ENCODE measurements around the gene GARIN5A. TPM values are rescaled to one million over a fixed set of nuclear protein-coding genes. Genes with fewer than 3 reads are reported as not detected.
"Not testable (repeated sequence)": the region's sequence is repeated elsewhere in the genome, so short reads cannot be mapped to it uniquely, and the experiment has no call there.

The GARIN5A gene
- total RNA-seq, 2 experiments from 2014 or later: 0.33 TPM; not detected in 1

- Mint-ChIP-seq H3K4me3 (peak overlapping the region; percentile 98), H3K9me3 (no peaks in the 10 kb centered on the region), H3K36me3 (ENCODE audit: low read depth) (peaks cover 30% of the 10 kb centered on the region), H3K4me1 (peaks cover 23% of the 10 kb centered on the region), H3K27me3 (no peaks in the 10 kb centered on the region), H3K27ac (peak overlapping the region; percentile 89)
- ChIA-PET CTCF (interaction anchor here (1.7 kb wide), 1 partner anchor 121 kb away, joined by 7 read pairs; no protein-coding TSS in a partner anchor), POLR2A (interaction anchor here (1.2 to 2.3 kb wide), 2 partner anchors 33 kb away, joined by 4 to 9 read pairs; partner anchors contain the start of gene JOSD2)
- no peak for DNase-seq
Measured at GRCh38 chr19:50477751-50478515, 1.3 kb upstream of the GARIN5A start.

DNA sequence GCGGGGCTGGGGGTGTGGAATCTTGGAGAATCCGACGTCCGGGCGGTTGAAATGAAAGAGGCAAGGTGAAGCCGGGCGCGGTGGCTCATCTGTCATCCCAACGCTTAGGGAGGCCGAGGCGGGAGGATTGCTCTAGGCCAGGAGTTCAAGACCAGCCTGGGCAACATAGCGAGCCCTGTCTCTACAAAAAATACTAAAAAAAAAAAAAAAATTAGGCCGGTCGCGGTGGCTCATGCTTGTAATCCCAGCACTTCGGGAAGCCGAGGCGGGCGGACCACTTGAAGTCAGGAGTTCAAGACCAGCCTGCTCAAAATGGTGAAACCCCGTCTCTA lies 225 bp upstream of the GARIN5A start:
- Mint-ChIP-seq H3K9me3 (no peaks in the 10 kb centered on the region), H3K36me3 (ENCODE audit: low read depth) (peaks cover 30% of the 10 kb centered on the region), H3K4me1 (peaks cover 23% of the 10 kb centered on the region), H3K4me3 (peak overlapping the region; percentile 98), H3K27ac (peak overlapping the region; percentile 89), H3K27me3 (no peaks in the 10 kb centered on the region)
- CTCF ChIA-PET: no interaction called here
- DNase-seq: no peak
- POLR2A ChIA-PET: interaction anchor here (1.2 kb wide), 1 partner anchor 34 kb away, joined by 4 read pairs; the partner anchor contains the start of gene JOSD2

DNA sequence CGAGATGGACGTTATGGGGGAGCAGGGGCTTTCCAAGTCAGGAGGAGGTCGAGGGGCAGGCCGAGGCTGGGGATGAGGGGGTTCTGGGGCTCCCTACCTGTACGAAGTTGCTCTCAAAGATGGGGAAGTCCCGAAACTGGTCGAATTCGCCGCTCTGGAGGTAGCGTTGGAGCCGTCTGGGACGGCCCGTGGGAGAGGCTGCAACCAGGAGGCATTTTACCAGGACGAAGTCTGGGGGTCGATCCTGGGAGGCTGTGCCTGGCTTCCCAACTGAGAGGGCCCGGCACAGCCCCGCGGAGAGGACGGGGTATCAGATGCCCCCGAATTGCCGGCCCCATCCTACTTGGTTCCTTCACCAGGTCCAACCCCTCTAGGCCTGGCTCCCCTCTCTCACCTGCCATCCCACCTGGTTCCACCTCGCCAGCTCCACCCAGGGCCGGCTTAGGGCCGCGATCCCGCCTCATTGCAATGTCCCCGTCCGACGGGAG lies 868 bp downstream of the GARIN5A start:
- Mint-ChIP-seq H3K4me1 (peaks cover 23% of the 10 kb centered on the region), H3K4me3 (peak overlapping the region; percentile 98), H3K27ac (peak overlapping the region; percentile 89), H3K9me3 (no peaks in the 10 kb centered on the region), H3K27me3 (no peaks in the 10 kb centered on the region), H3K36me3 (ENCODE audit: low read depth) (peaks cover 23% of the 10 kb centered on the region)
- POLR2A ChIA-PET: interaction anchor here (0.6 to 1.1 kb wide), 2 partner anchors 11 to 36 kb away, joined by 3 read pairs; partner anchors contain the start of gene JOSD2
- no peak for DNase-seq
- CTCF ChIA-PET: no interaction called here

DNA sequence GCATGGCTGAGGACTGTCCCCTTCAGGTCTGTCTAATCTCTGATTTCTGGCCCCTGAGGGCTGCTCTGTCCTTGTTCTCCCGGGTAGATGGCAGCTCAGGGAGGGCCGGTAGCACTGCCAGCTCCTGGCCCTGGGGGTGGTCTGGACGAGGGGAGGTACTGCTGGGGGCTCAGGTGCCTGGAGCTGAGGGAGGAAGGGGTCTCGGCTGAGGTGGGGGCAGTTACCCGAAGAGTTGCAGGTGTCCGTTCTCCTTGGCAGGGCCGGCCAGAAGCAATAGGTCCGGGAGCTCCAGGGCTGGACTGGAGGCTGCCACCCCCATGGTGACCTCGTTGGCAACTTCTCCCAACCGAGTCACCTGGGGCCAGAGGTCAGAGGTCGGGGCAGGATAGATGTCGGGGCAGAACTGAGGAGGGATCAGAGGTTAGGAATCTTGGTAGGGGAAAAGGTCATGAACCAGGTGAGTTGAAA lies 1.5 kb downstream of the GARIN5A start:
- Mint-ChIP-seq H3K27me3 (no peaks in the 10 kb centered on the region), H3K9me3 (no peaks in the 10 kb centered on the region), H3K36me3 (ENCODE audit: low read depth) (peaks cover 21% of the 10 kb centered on the region), H3K4me1 (peaks cover 23% of the 10 kb centered on the region), H3K27ac (no peak overlapping the region), H3K4me3 (peak overlapping the region; percentile 63)
- ChIA-PET POLR2A (interaction anchor here (0.6 to 1.1 kb wide), 2 partner anchors 12 to 37 kb away, joined by 3 read pairs; partner anchors contain the start of gene JOSD2), CTCF (interaction anchor here (2.1 kb wide), 1 partner anchor 14 kb away, joined by 8 read pairs; no protein-coding TSS in a partner anchor)
- no peak for DNase-seq

DNA sequence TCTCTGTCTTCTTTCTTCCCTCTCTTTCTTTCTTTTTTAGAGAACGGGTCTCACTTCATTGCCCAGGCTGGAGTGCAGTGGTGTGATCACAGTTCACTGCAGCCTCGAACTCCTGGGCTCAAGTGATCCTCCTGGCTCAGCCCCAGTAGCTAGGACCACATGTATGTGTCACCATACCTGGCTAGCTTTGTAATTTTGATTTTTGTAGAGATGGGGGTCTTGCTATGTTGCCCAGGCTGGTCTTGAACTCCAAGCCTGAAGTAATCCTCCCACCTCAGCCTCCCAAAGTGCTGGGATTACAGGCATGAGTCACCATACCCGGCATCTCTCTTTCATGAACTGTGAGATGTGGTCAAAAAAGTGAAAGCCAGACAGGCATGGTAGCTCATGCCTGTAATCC lies 3.3 kb downstream of the GARIN5A start:
- CTCF ChIA-PET: interaction anchor here (0.6 to 2.1 kb wide), 4 partner anchors 12 to 104 kb away, joined by 3 to 8 read pairs (median 4); no protein-coding TSS in a partner anchor
- not testable (repeated sequence) for H3K27me3 Mint-ChIP-seq, H3K9me3 Mint-ChIP-seq, H3K27ac Mint-ChIP-seq, DNase-seq, H3K4me3 Mint-ChIP-seq
- H3K36me3 Mint-ChIP-seq (ENCODE audit: low read depth): peaks cover 13% of the 10 kb centered on the region
- peaks cover 19% of the 10 kb centered on the region for H3K4me1 Mint-ChIP-seq
- POLR2A ChIA-PET: interaction anchor here (0.8 kb wide), 1 partner anchor 12 kb away, joined by 3 read pairs; no protein-coding TSS in a partner anchor

DNA sequence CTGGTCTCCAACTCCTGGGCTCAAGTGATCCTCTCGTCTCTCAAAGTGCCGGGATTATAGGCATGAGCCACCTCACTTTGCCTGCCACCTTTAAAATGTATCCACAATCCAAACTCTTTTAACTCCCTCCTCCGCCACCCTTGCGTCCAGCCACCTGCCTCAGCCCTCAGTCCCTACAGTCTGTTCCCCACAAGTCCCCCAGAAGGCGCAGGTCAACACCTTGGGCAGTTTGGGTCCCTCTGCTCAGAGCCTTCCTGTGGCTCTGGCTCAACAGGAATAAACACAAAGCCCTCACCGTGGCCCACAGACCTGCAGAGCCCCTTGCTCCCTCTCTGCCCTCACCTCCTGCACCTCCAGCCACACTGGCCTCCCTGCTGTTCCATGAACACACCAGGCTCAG lies 7.8 kb downstream of the GARIN5A start:
- Mint-ChIP-seq H3K4me1 (no peaks in the 10 kb centered on the region), H3K36me3 (ENCODE audit: low read depth) (no peaks in the 10 kb centered on the region), H3K27ac (no peak overlapping the region), H3K4me3 (no peak overlapping the region), H3K9me3 (no peaks in the 10 kb centered on the region), H3K27me3 (no peaks in the 10 kb centered on the region)
- DNase-seq: no peak
- CTCF ChIA-PET: interaction anchor here (0.6 kb wide), 1 partner anchor 1188 kb away, joined by 3 read pairs; no protein-coding TSS in a partner anchor
- POLR2A ChIA-PET: no interaction called here

GRCh38 chr19:50467566-50467965 lies 9.1 kb downstream of the GARIN5A start:
- Mint-ChIP-seq H3K4me1 (no peaks in the 10 kb centered on the region), H3K36me3 (ENCODE audit: low read depth) (no peaks in the 10 kb centered on the region), H3K27me3 (peaks cover 3% of the 10 kb centered on the region), H3K9me3 (no peaks in the 10 kb centered on the region), H3K4me3 (no peak overlapping the region), H3K27ac (no peak overlapping the region)
- no peak for DNase-seq
- POLR2A ChIA-PET: no interaction called here
- CTCF ChIA-PET: no interaction called here

GRCh38 chr19:50466706-50467039 lies 10.0 kb downstream of the GARIN5A start:
- H3K36me3 Mint-ChIP-seq (ENCODE audit: low read depth): no peaks in the 10 kb centered on the region
- H3K4me1 Mint-ChIP-seq: no peaks in the 10 kb centered on the region
- H3K27ac Mint-ChIP-seq: no peak overlapping the region
- H3K9me3 Mint-ChIP-seq: no peaks in the 10 kb centered on the region
- H3K27me3 Mint-ChIP-seq: peaks cover 3% of the 10 kb centered on the region
- CTCF ChIA-PET: no interaction called here
- no peak overlapping the region for H3K4me3 Mint-ChIP-seq
- POLR2A ChIA-PET: interaction anchor here (1.6 kb wide), 1 partner anchor 83 kb away, joined by 3 read pairs; the partner anchor contains the start of gene POLD1
- DNase-seq: no peak

- ChIA-PET POLR2A (interaction anchor here (1.6 kb wide), 1 partner anchor 82 kb away, joined by 3 read pairs; the partner anchor contains the start of gene POLD1), CTCF (no interaction called here)
- H3K27me3 Mint-ChIP-seq: peaks cover 3% of the 10 kb centered on the region
- H3K4me3 Mint-ChIP-seq: no peak overlapping the region
- DNase-seq: no peak
- H3K4me1 Mint-ChIP-seq: peaks cover 4% of the 10 kb centered on the region
- no peaks in the 10 kb centered on the region for H3K9me3 Mint-ChIP-seq
- H3K36me3 Mint-ChIP-seq (ENCODE audit: low read depth): no peaks in the 10 kb centered on the region
- H3K27ac Mint-ChIP-seq: no peak overlapping the region
Measured at GRCh38 chr19:50465986-50466705, 10.5 kb downstream of the GARIN5A start.

GRCh38 chr19:50465000-50465399 lies 11.6 kb downstream of the GARIN5A start:
- no peaks in the 10 kb centered on the region for H3K9me3 Mint-ChIP-seq
- ChIA-PET CTCF (no interaction called here), POLR2A (interaction anchor here (1.6 kb wide), 1 partner anchor 81 kb away, joined by 3 read pairs; the partner anchor contains the start of gene POLD1)
- no peak for DNase-seq
- H3K4me1 Mint-ChIP-seq: peaks cover 12% of the 10 kb centered on the region
- H3K36me3 Mint-ChIP-seq (ENCODE audit: low read depth): no peaks in the 10 kb centered on the region
- H3K27ac Mint-ChIP-seq: no peak overlapping the region
- peaks cover 3% of the 10 kb centered on the region for H3K27me3 Mint-ChIP-seq
- no peak overlapping the region for H3K4me3 Mint-ChIP-seq

- H3K4me3 Mint-ChIP-seq: no peak overlapping the region
- H3K4me1 Mint-ChIP-seq: peaks cover 16% of the 10 kb centered on the region
- H3K27ac Mint-ChIP-seq: no peak overlapping the region
- POLR2A ChIA-PET: no interaction called here
- CTCF ChIA-PET: interaction anchor here (0.6 kb wide), 1 partner anchor 133 kb away, joined by 3 read pairs; no protein-coding TSS in a partner anchor
- H3K36me3 Mint-ChIP-seq (ENCODE audit: low read depth): no peaks in the 10 kb centered on the region
- peaks cover 3% of the 10 kb centered on the region for H3K27me3 Mint-ChIP-seq
- no peak for DNase-seq
- no peaks in the 10 kb centered on the region for H3K9me3 Mint-ChIP-seq
Measured at GRCh38 chr19:50464348-50464747, 12.3 kb downstream of the GARIN5A start.

GRCh38 chr19:50462970-50463369 lies 13.7 kb downstream of the GARIN5A start:
- DNase-seq: no peak
- Mint-ChIP-seq H3K4me1 (peaks cover 16% of the 10 kb centered on the region), H3K9me3 (no peaks in the 10 kb centered on the region), H3K4me3 (no peak overlapping the region), H3K27ac (no peak overlapping the region), H3K36me3 (ENCODE audit: low read depth) (no peaks in the 10 kb centered on the region), H3K27me3 (peaks cover 8% of the 10 kb centered on the region)
- CTCF ChIA-PET: interaction anchor here (0.7 to 2.1 kb wide), 3 partner anchors 95 to 228 kb away, joined by 3 to 7 read pairs (median 4); no protein-coding TSS in a partner anchor
- POLR2A ChIA-PET: interaction anchor here (0.9 kb wide), 1 partner anchor 20 kb away, joined by 3 read pairs; no protein-coding TSS in a partner anchor

Measured in activated CD4-positive, alpha-beta memory T cell treated with anti-CD3 and anti-CD28 coated beads, Interleukin-2, amount 10 ng/mL, durations not matched to agents 7 days and 5 days (primary cell).